Measurements from ENCODE around the gene VSIG10L2. TPM values are rescaled to one million over a fixed set of nuclear protein-coding genes. Genes with fewer than 3 reads are reported as not detected.

Gene VSIG10L2
- total and polyA plus RNA-seq, 2 experiments from 2014 or later: not detected

DNA sequence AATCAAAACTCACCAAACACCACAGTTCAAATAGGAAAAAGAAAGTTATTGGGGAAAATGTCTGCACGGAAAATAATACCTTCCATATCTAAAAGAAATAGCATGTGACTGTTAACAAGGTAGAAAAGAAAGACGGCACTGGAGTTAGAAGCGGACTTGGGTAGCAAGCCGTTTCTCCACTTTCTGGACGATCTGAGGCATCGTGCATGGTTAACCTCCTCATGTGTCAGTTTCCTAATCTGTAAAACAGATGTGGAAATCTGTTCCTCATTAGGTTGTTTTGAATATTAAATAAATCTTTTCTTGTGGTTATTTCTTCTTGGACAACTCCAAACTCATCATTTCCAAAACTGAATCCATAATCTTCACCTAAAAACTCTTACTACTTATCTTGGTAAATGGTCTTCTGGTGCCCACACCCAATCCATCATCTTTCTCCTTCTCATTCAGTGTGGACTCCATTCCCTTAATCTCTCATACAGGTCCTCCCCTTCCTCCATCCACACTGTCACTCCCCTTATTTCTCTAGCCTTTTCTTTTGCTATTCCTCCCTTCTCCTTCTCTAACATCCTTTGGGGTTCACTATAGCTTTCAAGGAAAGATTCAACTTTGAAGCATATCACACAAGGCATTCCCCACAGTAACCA, 53.5 kb downstream of the VSIG10L2 start:
- Histone ChIP-seq H3F3A (ENCODE audit: insufficient read depth) (peaks cover 4% of the 10 kb centered on the region; the same call in 1 of the 2 replicates), H3K79me2 (ENCODE audit: insufficient read depth) (no peaks in the 10 kb centered on the region), H2AFZ (no peak overlapping the region), H3K36me3 (ENCODE audit: low read depth) (no peaks in the 10 kb centered on the region), H3K27me3 (replicated peaks; ENCODE audit: insufficient read depth) (no peaks in the 10 kb centered on the region), H3K9me3 (ENCODE audit: low read depth) (no peaks in the 10 kb centered on the region), H3K9ac (no peak overlapping the region), H3K9me2 (ENCODE audit: insufficient read depth) (no peaks in the 10 kb centered on the region), H3K4me3 (no peak overlapping the region), H3K4me2 (ENCODE audit: unreplicated experiment) (no peak overlapping the region), H4K20me1 (ENCODE audit: insufficient read depth) (no peaks in the 10 kb centered on the region), H3K27ac (no peak overlapping the region), H3K4me1 (ENCODE audit: insufficient read depth) (peaks cover 13% of the 10 kb centered on the region)
- in situ Hi-C loops (cut with MboI): no loop called here
- DNase-seq: no peak
- TF ChIP-seq EZH2phosphoT487 (IDR thresholded peaks at IDR 0.05; ENCODE audit: insufficient read depth, low read depth): no peak
- TF ChIP-seq EZH2 (IDR thresholded peaks at IDR 0.05; ENCODE audit: insufficient read depth, poor library complexity, severe bottlenecking): no peak
- WGBS, 2 experiments (ENCODE audit: low coverage in 1 of 2, low lambda C conversion rate in 2 of 2, missing lambda C conversion rate in 2 of 2): 37 to 40% methylated on average over 6 of the region's 6 CpGs

DNA sequence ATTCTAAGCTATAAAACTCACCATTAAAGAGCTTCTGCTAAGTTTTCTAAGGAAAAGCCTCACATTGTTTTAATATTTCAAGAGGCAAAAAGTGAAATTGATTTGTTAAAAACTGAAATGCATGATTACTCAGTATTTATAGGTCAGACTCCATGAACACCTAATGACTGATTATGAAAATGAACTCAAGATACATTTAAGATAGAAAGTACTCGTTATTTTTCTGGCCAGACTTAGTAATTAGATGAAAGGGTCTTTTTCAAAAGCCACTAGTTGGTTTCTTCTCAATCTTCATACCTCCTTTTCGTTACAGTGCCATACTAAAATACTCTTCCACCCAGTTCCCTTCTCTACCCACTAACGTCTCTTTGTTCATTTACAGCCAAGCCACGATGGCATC, 56.3 kb downstream of the VSIG10L2 start:
- WGBS, 2 experiments (ENCODE audit: low coverage in 1 of 2, low lambda C conversion rate in 2 of 2, missing lambda C conversion rate in 2 of 2): 90 to 92% methylated on average over 4 of the region's 4 CpGs
- H4K20me1 ChIP-seq (ENCODE audit: insufficient read depth): no peaks in the 10 kb centered on the region
- no peak overlapping the region for H3K4me3 ChIP-seq
- no peak overlapping the region for H3K27ac ChIP-seq
- no peaks in the 10 kb centered on the region for H3K79me2 ChIP-seq (ENCODE audit: insufficient read depth)
- TF ChIP-seq EZH2phosphoT487 (IDR thresholded peaks at IDR 0.05; ENCODE audit: insufficient read depth, low read depth) (no peak), EZH2 (IDR thresholded peaks at IDR 0.05; ENCODE audit: insufficient read depth, poor library complexity, severe bottlenecking) (no peak)
- no peak for DNase-seq
- H3K27me3 ChIP-seq (replicated peaks; ENCODE audit: insufficient read depth): no peaks in the 10 kb centered on the region
- in situ Hi-C loops (cut with MboI): no loop called here
- no peaks in the 10 kb centered on the region for H3K9me2 ChIP-seq (ENCODE audit: insufficient read depth)
- H3K9ac ChIP-seq: no peak overlapping the region
- H3K4me2 ChIP-seq (ENCODE audit: unreplicated experiment): no peak overlapping the region
- H3K36me3 ChIP-seq (ENCODE audit: low read depth): no peaks in the 10 kb centered on the region
- 0 out of 2 replicates have a peak, but pooled peaks cover 6% of the 10 kb centered on the region for H3F3A ChIP-seq (ENCODE audit: insufficient read depth)
- H3K4me1 ChIP-seq (ENCODE audit: insufficient read depth): peaks cover 3% of the 10 kb centered on the region
- no peaks in the 10 kb centered on the region for H3K9me3 ChIP-seq (ENCODE audit: low read depth)
- no peak overlapping the region for H2AFZ ChIP-seq

Other genes starting within 250 kb of the VSIG10L2 start
- gene PATE1, start 199.8 kb upstream of the VSIG10L2 start, total RNA-seq (2014; rRNA removed; shearing (Covaris generic)): not detected in 2 replicates
- gene PATE1, start 199.8 kb upstream of the VSIG10L2 start, polyA plus RNA-seq (2016; fragmentation: Nextera tagmentation; extraction: Ambion mirVana): not detected in 2 replicates
- gene PATE2, start 167.2 kb upstream of the VSIG10L2 start, total RNA-seq (2014; rRNA removed; shearing (Covaris generic)): not detected in 2 replicates
- gene PATE2, start 167.2 kb upstream of the VSIG10L2 start, polyA plus RNA-seq (2016; fragmentation: Nextera tagmentation; extraction: Ambion mirVana): not detected in 2 replicates
- gene PATE3, start 157.9 kb upstream of the VSIG10L2 start, total RNA-seq (2014; rRNA removed; shearing (Covaris generic)): not detected in 2 replicates
- not detected in 2 replicates for gene PATE3, start 157.9 kb upstream of the VSIG10L2 start, polyA plus RNA-seq (2016; fragmentation: Nextera tagmentation; extraction: Ambion mirVana)
- not detected in 2 replicates for gene PATE4, start 112.7 kb upstream of the VSIG10L2 start, total RNA-seq (2014; rRNA removed; shearing (Covaris generic))
- gene PATE4, start 112.7 kb upstream of the VSIG10L2 start, polyA plus RNA-seq (2016; fragmentation: Nextera tagmentation; extraction: Ambion mirVana): not detected in 2 replicates
- 4.6 and 6.2 TPM in 2 replicates for gene HYLS1, start 58.4 kb upstream of the VSIG10L2 start, total RNA-seq (2014; rRNA removed; shearing (Covaris generic))
- 11.7 and 13.0 TPM in 2 replicates for gene HYLS1, start 58.4 kb upstream of the VSIG10L2 start, polyA plus RNA-seq (2016; fragmentation: Nextera tagmentation; extraction: Ambion mirVana)
- 8.3 and 11.8 TPM in 2 replicates for gene PUS3, start 42.8 kb upstream of the VSIG10L2 start, total RNA-seq (2014; rRNA removed; shearing (Covaris generic))
- 8.4 and 10.7 TPM in 2 replicates for gene PUS3, start 42.8 kb upstream of the VSIG10L2 start, polyA plus RNA-seq (2016; fragmentation: Nextera tagmentation; extraction: Ambion mirVana)
- not detected in 2 replicates for gene DDX25, start 41.5 kb upstream of the VSIG10L2 start, total RNA-seq (2014; rRNA removed; shearing (Covaris generic))
- gene DDX25, start 41.5 kb upstream of the VSIG10L2 start, polyA plus RNA-seq (2016; fragmentation: Nextera tagmentation; extraction: Ambion mirVana): not detected in 2 replicates
- 8.6 and 10.3 TPM in 2 replicates for gene CDON, start 116.8 kb downstream of the VSIG10L2 start, total RNA-seq (2014; rRNA removed; shearing (Covaris generic))
- 2.2 and 2.7 TPM in 2 replicates for gene CDON, start 116.8 kb downstream of the VSIG10L2 start, polyA plus RNA-seq (2016; fragmentation: Nextera tagmentation; extraction: Ambion mirVana)

Data from GM23248 (cell line).